HG02981 (cell line): ENCODE measurements around the gene LILRA2.
A peak's percentile ranks its signal among the peaks of the same experiment; 100 is the strongest.
"Not testable (repeated sequence)": the region's sequence is repeated elsewhere in the genome, so short reads cannot be mapped to it uniquely, and the experiment has no call there.

Source experiments
- ATAC-seq: cut with Tn5 transposase; IDR thresholded peaks from one replicate; pipeline ENCODE4 v1.9.1; 2021; ENCODE audit warnings: mild to moderate bottlenecking, moderate library complexity; ENCODE audit not compliant: unreplicated experiment

The LILRA2 gene

DNA sequence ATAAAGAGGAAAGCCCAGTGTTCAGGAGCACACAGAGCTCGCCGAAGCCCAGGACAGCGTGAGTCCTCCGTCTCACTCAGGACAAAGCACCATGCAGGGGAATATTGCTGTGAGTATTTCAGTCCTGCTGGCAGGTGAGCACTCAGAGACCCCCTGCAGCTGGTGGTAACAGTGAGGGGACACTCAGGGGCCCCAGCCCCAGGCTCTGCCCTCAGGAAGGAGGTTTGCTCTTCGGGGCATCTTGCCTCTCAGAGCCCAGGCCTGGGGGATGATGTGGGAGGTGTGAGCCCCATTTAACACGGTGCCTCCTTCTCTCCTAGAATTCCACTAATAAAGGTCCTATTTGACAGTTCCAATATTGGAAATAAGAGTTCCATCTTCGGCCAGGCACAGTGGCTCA lies 34.6 kb downstream of the LILRA2 start:
- ATAC-seq: no peak

DNA sequence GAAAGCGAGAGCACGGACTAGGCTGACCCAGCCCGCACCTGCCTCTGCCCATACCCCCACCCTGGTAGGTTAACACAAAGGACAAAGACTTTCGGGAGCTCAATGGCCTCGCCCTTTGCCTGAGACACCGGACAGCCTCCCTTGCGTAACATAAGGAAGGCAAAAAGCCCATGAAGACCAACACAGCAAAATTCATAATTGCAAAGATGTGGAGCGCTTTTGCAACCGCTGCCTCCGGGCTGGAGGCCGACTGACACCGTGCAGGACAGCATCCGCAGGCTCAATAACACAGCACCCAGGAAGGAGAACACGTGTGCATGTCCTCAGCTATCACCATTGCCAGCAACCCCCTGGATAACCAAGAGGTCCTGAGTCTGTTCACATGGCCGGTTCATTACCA lies 35.2 kb downstream of the LILRA2 start:
- ATAC-seq: no peak

DNA sequence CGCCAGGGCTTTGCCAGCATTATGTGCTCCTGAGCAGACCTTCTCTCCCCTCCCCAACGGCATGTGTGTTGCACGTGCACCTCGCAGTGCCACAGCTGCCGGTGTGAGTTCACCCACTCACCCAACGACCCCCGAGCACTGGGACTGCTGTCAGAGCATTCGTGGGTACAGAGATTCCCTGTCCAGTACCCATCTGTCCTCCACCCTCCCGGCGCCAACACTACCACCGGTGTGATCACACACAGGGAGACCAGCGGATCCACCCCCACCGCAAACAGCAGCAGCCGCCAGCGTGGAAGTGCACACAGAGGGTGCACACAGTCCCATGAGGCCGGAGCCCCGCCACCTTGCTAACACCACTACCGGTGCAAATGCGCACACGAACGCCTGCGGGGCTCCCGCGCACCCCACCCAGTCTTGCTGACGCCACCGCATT lies 35.8 kb downstream of the LILRA2 start:
- ATAC-seq: no peak

DNA sequence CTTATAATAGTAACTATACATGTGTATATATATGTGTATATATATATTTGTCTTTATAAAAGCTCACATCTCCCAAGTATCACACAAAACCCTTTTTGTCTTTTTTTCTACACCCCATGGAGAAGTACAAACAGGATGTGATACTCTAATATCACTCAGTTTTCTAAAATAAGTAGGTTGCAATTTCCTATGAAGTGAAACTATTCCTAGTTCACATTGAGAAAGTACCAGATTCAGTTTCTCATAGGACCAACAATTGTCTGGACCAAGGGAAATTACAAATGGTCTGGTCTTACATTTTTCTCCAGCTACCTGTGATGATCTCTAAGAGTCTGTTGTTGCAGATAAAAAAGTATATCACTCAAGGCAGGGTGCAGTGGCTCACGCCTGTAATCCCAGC lies 38.8 kb downstream of the LILRA2 start:
- no peak for ATAC-seq

DNA sequence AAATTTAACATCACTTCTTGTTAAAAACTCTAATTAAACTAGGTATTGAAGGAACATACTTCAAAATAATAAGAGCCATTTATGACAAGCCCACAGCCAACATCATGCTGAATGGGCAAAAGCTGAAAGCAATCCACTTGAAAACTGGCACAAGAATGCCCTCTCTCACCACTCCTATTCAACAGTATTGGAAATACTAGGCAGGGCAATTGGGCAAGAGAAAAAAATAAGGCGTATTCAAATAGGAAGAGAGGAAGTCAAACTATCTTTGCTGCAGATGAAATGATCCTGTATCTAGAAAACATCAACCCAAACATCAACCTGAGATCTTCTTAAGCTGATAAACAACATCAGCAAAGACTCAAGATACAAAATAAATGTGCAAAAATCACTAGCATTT lies 41.1 kb downstream of the LILRA2 start:
- no peak for ATAC-seq

DNA sequence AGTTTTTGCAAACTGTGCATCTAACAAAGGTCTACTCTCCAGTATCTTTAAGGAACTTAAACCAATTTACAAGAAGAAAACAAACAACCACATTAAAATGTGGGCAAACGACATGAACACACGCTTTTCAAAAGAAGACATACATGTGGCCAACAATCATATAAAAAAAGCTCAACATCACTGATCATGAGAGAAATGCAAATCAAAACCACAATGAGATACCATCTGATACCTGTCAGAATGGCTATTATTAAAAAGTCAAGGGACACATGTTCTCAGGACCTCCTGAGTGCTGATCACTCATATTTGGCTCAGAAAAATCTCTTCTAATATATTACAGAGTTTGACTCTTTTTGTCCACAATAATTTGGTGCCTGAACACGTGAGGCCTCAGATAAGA lies 42.5 kb downstream of the LILRA2 start:
- ATAC-seq: peak; percentile 23

DNA sequence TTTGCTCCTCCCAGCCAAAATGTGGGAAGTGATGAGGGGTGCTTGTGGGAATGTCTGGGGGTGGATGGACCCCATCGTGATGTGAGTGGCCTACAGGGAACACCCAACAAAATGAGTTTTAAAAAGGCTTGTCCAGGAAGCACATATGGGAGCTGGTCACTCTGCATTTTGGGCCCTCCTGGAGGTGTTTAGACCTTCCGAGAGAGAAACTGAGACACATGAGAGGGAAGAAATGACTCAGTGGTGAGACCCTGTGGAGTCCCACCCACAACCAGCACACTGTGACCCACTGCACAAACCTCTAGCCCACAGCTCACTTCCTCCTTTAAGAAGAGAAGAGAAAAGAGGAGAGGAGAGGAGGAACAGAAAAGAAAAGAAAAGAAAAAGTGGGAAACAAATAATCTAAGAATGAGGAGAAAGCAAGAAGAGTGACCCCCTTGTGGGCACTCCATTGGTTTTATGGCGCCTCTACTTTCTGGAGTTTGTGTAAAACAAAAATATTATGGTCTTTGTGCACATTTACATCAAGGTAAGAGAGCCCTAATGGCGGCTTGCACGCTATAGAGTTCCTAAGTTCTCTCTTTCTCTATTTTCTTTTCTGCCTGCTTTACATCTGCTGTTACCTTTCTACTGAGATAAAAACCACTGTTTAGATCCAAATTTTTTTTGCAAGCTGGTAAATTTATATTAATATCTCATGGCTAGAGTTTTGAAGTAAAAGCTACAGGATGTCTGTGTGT lies 43.4 kb downstream of the LILRA2 start:
- peak; percentile 85 for ATAC-seq

DNA sequence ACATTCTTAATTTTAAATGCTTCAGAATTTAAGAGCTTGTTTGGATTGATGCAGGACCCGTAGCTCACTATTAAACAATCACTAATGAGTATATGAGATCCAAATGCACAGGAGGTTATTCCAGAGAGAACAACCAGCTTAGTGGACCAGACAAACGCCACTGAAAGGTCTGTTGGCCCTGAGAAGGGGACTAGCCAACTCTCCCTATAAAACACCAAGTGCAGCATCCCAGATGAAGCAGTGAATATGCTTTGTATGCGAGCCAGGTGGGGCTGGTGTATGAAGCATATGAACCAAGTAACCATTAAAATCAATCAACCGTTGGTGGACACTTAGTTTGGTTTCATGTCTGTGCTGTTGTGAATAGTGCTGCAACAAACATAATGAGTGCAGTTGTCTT lies 46.9 kb downstream of the LILRA2 start:
- ATAC-seq: no peak

DNA sequence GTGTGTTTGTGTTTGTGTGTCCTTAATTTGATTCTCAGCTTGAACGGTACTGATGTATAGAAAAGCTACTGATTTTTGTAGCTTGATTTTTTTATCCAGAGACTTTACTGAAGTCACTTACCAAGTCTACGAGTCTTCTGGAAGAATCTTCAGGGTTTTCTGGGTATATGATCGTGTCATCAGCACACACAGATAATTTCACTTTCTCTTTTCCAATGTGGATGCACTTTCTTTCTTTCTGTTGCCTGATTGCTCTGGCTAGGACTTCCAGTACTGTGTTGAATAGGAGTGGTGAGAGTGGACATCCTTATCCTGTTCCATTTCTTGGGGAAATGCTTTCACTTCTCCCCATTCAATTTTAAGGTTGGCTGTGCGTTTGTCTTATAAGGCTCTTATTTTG lies 48.8 kb downstream of the LILRA2 start:
- ATAC-seq: no peak

DNA sequence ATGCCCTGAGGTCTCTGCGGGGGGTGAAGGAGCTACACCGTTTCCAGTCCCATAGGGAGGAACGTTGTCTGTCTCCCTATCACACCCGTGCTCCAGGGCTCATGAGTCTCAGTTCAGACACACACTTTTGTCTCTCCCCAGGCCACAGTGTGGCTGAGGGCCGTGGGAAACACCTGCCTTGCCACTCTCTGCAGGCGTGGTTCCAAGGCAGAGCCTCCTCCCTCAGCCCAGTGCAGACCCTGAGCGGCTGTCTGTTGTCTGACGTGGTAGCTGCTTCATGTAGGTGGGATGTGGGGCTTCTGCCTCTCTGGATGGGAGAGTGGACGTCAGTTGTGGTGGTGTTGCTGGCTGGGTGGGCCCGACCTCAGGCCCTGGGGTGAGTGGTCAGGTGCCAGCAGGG lies 50.6 kb downstream of the LILRA2 start:
- ATAC-seq: not testable (repeated sequence)

DNA sequence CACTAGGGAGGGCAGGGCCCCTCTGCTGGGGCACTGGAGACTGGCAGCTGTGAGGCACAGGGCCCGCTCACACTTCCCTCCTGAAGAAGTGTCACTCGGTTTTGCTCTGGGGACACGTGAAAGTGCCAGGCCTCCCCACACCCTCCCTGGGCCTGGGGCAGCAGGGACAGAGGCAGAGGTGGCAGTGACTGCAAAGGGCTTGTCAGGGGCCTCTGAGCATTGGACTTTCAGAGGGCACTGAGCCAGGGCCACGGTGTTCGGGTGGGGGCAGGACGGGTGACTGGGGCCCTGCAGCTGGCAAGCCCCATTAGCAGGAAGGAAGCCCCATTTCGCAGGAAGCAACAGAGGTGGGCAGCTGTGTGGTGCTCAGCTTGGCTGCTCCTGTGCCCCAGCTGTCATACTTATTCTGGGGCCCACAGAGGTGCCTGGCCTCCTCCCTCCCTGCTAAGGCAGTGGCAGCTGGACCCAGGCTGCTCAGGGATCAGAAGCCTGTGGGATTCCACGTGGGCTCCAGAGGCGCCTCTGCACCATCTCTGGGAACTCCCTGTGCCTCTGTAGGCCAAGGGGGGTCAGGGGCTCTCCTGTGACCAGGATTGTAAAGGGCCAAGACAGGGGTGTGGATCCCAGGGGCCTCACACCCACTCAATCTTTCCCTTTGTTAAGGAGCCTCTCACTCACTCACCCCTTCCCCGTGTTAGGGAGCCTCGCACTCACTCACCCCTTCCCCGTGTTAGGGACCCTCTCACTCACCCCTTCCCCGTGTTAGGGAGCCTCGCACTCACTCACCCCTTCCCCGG lies 51.5 kb downstream of the LILRA2 start:
- not testable (repeated sequence) for ATAC-seq

DNA sequence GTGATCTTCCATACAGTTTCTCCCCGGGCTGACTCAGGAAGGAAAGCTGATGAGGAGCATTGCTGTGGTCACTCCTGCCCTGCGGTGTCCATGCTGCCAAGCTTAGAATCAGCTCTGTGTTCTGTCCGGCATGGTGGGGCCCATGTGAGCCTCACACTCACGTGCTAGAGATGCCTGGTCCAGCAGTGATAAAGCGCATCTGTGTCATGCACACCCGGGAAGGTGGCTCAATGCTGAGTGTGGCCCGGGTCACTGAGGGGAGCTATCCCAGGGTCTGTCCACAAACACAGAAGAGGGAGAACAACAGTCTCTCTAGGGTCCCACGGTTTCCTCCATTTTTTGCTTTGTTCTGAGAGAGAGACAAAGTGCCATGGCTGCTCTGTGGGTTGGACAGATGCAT lies 53.2 kb downstream of the LILRA2 start:
- ATAC-seq: no peak

DNA sequence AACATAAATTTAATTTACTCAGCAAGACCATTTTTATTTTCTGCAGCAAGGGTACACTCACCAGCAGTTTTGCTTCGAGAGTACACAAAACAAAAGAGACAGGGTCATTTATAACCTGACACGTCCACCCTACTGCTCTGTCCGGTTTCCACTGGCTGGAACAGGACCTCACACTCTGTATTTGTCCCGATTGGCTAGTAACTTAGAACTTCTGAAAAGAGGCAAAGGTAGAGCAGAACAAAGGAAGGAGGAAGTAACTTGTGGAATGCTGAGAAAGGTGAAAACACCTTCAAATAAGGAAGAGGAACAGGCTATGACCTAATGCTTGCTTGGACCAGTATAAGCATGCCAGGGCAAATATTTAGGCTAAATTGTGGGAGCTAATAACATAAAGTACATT lies 54.3 kb downstream of the LILRA2 start:
- not testable (repeated sequence) for ATAC-seq

DNA sequence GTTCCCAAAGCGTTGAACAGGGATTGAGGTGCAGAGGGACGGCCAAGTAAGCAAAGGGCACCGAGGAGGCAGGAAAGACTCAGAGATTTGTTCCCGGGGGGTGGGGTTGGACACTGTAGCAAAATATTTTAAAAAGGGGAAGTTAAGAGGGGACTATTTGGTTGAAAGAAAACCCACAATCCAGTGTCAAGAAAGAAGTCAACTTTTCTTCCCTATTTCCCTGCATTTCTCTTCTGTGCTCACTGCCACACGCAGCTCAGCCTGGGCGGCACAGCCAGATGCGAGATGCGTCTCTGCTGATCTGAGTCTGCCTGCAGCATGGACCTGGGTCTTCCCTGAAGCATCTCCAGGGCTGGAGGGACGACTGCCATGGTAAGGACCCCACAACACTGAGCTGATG lies 56.7 kb downstream of the LILRA2 start, which contains the start of gene LILRB1:
Gene LILRB1 (plus strand): TSS at position 223 of the 400 bp plus-strand sequence. CDS start 590 bp downstream, outside the sequence.
- ATAC-seq: not testable (repeated sequence)

DNA sequence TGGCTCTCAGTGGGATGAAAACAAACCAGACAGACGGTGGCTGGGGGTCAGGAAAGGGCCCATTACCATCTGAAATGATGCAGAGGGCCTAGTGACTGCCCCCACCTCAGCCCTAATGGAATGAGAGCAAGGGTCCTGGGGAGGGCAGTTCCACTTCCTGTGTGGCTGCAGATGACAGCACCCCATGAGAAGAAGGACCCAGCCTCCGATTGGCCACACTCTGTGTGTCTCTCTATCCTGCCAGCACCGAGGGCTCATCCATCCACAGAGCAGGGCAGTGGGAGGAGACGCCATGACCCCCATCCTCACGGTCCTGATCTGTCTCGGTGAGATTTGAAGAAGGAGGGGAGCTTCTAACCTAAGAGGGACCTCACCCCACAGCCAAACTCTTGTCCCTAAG lies 57.2 kb downstream of the LILRA2 start:
- no peak for ATAC-seq

DNA sequence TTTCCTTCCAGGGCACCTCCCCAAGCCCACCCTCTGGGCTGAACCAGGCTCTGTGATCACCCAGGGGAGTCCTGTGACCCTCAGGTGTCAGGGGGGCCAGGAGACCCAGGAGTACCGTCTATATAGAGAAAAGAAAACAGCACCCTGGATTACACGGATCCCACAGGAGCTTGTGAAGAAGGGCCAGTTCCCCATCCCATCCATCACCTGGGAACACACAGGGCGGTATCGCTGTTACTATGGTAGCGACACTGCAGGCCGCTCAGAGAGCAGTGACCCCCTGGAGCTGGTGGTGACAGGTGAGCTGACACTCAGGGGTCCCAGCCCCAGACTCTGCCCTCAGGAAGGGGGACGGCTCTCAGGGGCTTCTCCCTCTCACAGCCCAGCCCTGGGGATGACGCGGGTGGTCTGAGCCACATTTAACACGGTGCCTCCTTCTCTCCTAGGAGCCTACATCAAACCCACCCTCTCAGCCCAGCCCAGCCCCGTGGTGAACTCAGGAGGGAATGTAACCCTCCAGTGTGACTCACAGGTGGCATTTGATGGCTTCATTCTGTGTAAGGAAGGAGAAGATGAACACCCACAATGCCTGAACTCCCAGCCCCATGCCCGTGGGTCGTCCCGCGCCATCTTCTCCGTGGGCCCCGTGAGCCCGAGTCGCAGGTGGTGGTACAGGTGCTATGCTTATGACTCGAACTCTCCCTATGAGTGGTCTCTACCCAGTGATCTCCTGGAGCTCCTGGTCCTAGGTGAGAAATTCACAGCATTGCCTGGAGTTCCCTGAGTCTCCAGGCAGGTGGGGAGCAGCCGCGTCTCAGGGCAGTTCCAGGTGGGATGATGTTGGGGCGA lies 58.1 kb downstream of the LILRA2 start:
- ATAC-seq: not testable (repeated sequence)

DNA sequence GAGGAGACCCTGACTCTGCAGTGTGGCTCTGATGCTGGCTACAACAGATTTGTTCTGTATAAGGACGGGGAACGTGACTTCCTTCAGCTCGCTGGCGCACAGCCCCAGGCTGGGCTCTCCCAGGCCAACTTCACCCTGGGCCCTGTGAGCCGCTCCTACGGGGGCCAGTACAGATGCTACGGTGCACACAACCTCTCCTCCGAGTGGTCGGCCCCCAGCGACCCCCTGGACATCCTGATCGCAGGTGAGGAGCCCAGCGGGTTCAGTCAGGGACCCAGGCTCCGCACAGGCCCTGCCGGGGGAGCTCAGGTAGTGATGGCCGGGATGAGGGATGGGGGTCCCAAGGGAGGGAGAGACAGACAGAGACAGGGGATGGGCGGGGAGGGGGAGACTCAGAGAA lies 58.9 kb downstream of the LILRA2 start:
- ATAC-seq: not testable (repeated sequence)

DNA sequence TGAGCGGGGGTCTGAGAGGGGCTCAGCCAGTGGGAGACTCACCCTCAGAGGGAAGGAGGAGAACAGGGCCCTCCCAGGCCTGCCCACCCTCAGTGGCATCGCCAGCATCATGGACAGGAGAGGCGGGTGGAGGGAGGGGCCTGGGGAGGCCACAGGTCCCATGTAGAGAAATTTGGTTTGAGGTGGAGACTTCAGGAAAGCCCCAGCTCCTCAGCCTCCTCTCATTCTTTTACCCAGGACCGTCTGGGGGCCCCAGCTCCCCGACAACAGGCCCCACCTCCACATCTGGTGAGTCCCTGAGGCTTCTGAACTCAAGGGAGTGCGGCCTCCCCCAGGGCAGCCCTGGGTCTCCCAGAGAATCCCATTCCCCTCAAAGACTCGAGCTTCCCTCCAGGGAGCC lies 59.8 kb downstream of the LILRA2 start:
- no peak for ATAC-seq

DNA sequence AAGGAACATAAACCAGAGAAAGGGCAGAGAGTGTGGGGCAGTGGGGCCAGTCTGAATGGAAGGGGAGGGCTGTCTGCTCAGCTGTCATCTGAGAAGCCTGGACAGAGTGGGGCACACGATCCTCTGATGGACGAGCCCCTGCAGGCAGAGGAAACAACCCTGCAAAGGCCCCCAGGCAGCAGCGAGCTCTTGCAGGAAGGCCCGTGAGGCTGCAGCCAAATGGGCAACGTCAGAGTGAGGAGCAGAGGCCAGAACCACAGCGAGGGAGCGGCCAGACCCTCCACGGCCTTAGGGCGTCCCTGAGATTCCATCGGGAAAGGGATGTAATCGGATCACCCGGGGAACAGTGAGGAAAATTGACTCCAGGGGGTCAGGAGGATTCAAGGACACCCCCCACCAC lies 62.5 kb downstream of the LILRA2 start:
- ATAC-seq: not testable (repeated sequence)

DNA sequence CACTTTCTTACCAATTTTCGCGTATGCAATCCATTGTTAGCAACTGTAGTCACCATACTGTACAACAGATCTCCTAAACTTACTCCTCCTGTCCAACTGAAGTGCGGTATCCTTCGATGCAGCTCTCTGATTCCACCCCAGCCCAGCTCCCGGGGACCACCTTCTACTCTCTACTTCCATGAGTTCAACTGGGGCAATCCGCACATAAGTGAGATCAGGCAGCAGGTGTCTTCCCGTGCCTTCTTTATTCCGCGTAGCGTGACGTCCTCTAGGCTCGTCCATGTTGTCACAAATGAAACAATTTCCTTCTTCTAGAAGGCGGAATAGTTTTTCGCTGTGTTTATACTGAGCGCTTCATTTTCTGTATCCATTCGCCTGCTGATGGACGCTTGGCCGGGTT lies 65.1 kb downstream of the LILRA2 start:
- no peak for ATAC-seq
